ENCODE data around the gene CERS6. TPM values are rescaled to one million over a fixed set of nuclear protein-coding genes. Genes with fewer than 3 reads are reported as not detected.

CERS6 gene
- total RNA-seq, 2 donors from 2014 or later, result 13.7 to 15.8 TPM

- Histone ChIP-seq H3K36me3 (no peaks in the 10 kb centered on the region), H3K27me3 (replicated peaks; ENCODE audit: insufficient read depth) (no peaks in the 10 kb centered on the region), H3K4me1 (ENCODE audit: control insufficient read depth in 1 of 2, low read depth in 2 of 2) (no peaks in the 10 kb centered on the region), H3K27ac (no peak overlapping the region), H3K4me3 (no peak overlapping the region), H3K9me3 (no peaks in the 10 kb centered on the region)
- DNase-seq (ENCODE audit: low spot score) (no peak), ATAC-seq (ENCODE audit: insufficient number of reproducible peaks, low FRiP score, low read depth) (no peak)
- TF ChIP-seq CTCF (IDR thresholded peaks at IDR 0.05), result no peak
Measured at GRCh38 chr2:168450732-168451131, 5.3 kb upstream of the CERS6 start.

- DNase-seq (ENCODE audit: low spot score) (no peak), ATAC-seq (ENCODE audit: insufficient number of reproducible peaks, low FRiP score, low read depth) (no peak)
- Histone ChIP-seq H3K27me3 (replicated peaks; ENCODE audit: insufficient read depth) (no peaks in the 10 kb centered on the region), H3K36me3 (no peaks in the 10 kb centered on the region), H3K4me1 (ENCODE audit: control insufficient read depth in 1 of 2, low read depth in 2 of 2) (peaks cover 0 to 7% of the 10 kb centered on the region in 2 donors), H3K4me3 (no peak overlapping the region), H3K9me3 (no peaks in the 10 kb centered on the region), H3K27ac (no peak overlapping the region)
- no peak for TF ChIP-seq CTCF (IDR thresholded peaks at IDR 0.05)
Measured at GRCh38 chr2:168452781-168453180, 3.3 kb upstream of the CERS6 start.

GRCh38 chr2:168453404-168453803 is 2.7 kb upstream of the CERS6 start:
- DNase-seq (ENCODE audit: low spot score), result no peak
- Histone ChIP-seq H3K27ac (no peak overlapping the region), H3K4me1 (ENCODE audit: control insufficient read depth in 1 of 2, low read depth in 2 of 2) (peaks cover 2 to 12% of the 10 kb centered on the region in 2 donors), H3K36me3 (no peaks in the 10 kb centered on the region), H3K27me3 (replicated peaks; ENCODE audit: insufficient read depth) (no peaks in the 10 kb centered on the region), H3K4me3 (no peak overlapping the region), H3K9me3 (no peaks in the 10 kb centered on the region)
- TF ChIP-seq CTCF (IDR thresholded peaks at IDR 0.05), result no peak
- ATAC-seq (ENCODE audit: insufficient number of reproducible peaks, low FRiP score, low read depth), result no peak

- no peaks in the 10 kb centered on the region for H3K9me3 ChIP-seq
Measured at GRCh38 chr2:168454737-168455644, 1.1 kb upstream of the CERS6 start.

More at GRCh38 chr2:168454737-168455644, 1.1 kb upstream of the CERS6 start:
- H3K36me3 ChIP-seq, result no peaks in the 10 kb centered on the region
- ATAC-seq (ENCODE audit: insufficient number of reproducible peaks, low FRiP score, low read depth) (no peak), DNase-seq (ENCODE audit: low spot score) (no peak)
- no peaks in the 10 kb centered on the region for H3K27me3 ChIP-seq (replicated peaks; ENCODE audit: insufficient read depth)
- peak overlapping the region; percentile 87 for H3K4me3 ChIP-seq
- no peak overlapping the region for H3K27ac ChIP-seq
- TF ChIP-seq CTCF (IDR thresholded peaks at IDR 0.05), result no peak
- H3K4me1 ChIP-seq (ENCODE audit: control insufficient read depth in 1 of 2, low read depth in 2 of 2), result peaks cover 2 to 12% of the 10 kb centered on the region in 2 donors
